ENCODE data around the gene ABR.

- no peak for TF ChIP-seq POU2F2 (IDR thresholded peaks at IDR 0.05; ENCODE audit: low read depth, low read length)
- no peak for TF ChIP-seq TAF1 (IDR thresholded peaks at IDR 0.05; ENCODE audit: low read depth, low read length)
These were observed 55.7 kb downstream of the ABR start for GRCh38 chr17:1123921-1124715.

Measured in GM12891 (cell line).